ENCODE measurements around the gene TMPRSS11B.

The TMPRSS11B gene

DNA sequence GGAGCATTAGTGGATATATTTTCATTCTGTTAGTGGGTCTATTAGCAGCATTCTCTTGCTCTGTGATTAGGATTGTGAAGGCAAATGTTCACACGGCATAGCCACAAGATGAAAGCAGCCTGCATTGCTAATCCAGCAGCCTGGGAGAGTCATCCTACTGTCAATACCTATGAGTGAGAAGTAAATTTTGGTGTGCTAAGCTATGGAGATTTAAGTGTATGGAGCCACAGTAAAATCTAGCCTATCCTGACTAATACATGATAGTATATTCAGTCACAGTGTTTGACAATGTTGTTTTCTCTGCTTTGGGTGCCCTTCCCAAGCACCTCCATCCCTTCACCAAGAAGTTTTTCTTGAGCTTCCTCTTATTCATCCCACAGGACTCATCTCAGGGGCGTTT, 68.6 kb downstream of the TMPRSS11B start:
- Histone ChIP-seq H3K27me3 (no peaks in the 10 kb centered on the region), H3K9me3 (no peaks in the 10 kb centered on the region), H3K4me1 (no peaks in the 10 kb centered on the region), H3K27ac (no peak overlapping the region), H3K4me3 (no peak overlapping the region), H3K36me3 (no peaks in the 10 kb centered on the region)
- DNase-seq: no peak
- intact Hi-C loops (cut with DNase I; ENCODE audit: low total_unique reads): no loop called here
- TF ChIP-seq, protein P1, sequence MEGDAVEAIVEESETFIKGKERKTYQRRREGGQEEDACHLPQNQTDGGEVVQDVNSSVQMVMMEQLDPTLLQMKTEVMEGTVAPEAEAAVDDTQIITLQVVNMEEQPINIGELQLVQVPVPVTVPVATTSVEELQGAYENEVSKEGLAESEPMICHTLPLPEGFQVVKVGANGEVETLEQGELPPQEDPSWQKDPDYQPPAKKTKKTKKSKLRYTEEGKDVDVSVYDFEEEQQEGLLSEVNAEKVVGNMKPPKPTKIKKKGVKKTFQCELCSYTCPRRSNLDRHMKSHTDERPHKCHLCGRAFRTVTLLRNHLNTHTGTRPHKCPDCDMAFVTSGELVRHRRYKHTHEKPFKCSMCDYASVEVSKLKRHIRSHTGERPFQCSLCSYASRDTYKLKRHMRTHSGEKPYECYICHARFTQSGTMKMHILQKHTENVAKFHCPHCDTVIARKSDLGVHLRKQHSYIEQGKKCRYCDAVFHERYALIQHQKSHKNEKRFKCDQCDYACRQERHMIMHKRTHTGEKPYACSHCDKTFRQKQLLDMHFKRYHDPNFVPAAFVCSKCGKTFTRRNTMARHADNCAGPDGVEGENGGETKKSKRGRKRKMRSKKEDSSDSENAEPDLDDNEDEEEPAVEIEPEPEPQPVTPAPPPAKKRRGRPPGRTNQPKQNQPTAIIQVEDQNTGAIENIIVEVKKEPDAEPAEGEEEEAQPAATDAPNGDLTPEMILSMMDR (IDR thresholded peaks at IDR 0.05): no peak

Data from tibial artery (tissue), 4 donors.